A549 treated with DMSO at 1 μM for 4 hours (cell line): ENCODE results near the gene ZC2HC1B. TPM values are rescaled to one million over a fixed set of nuclear protein-coding genes. Genes with fewer than 3 reads are reported as not detected.

Experiments used
- total RNA-seq: library from RNA; stranded (reverse); fragments of 200-300 nt; extraction: Qiagen RNA extraction; gene quantifications from 5 replicates; pipeline ENCODE4 v1.2.3, GENCODE V29; 2022; ENCODE audit warnings: low read depth

The ZC2HC1B gene
- total RNA-seq = not detected in 5 replicates

DNA sequence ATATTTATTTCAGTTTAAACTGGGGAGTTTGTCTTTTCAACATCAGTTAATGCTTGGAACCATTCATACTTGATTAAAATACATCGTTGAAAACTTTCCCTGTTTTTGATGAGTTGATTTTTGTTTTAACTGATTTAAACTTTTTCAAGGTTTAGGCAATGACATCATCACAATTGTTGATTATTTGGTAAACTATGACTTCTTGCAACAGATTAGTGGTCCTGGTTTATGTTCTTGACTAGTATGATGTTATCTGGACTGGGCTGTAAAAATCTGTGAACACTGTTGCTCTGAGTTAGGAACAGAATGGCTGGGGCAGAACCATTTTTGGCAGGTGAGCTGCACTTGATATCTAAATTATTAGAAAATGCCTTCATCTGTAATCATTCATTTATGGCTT, at the start of gene ZC2HC1B:
Gene ZC2HC1B, plus strand, starts transcription at position 241 of the 400 bp plus-strand sequence. Its CDS starts 66 bp downstream, at position 307.

GRCh38 chr6:143842902-143843676, 21.2 kb upstream of the ZC2HC1B start, which contains the start of gene LTV1:
LTV1 (plus strand) TSS chr6:143843338; CDS start chr6:143843478, 140 bp downstream.

Other genes starting within 250 kb of the ZC2HC1B start
- 4.4 to 5.8 TPM (median 5.7 TPM) in 5 replicates for gene PHACTR2, start 186.5 kb upstream of the ZC2HC1B start, total RNA-seq
- gene LTV1, start 21.1 kb upstream of the ZC2HC1B start, total RNA-seq = 34.8 to 37.9 TPM (median 36.5 TPM) in 5 replicates
- gene PLAGL1, start 143.8 kb downstream of the ZC2HC1B start, total RNA-seq = 6.9 to 9.6 TPM (median 9.5 TPM) in 5 replicates
- gene SF3B5, start 231.1 kb downstream of the ZC2HC1B start, total RNA-seq = 199 to 225 TPM (median 207 TPM) in 5 replicates